ENCODE data around the gene THRA. TPM values are rescaled to one million over a fixed set of nuclear protein-coding genes. Genes with fewer than 3 reads are reported as not detected.

Gene THRA
- total and polyA plus RNA-seq, 2 donors from 2014 or later, result 40.8 to 63.9 TPM

DNA sequence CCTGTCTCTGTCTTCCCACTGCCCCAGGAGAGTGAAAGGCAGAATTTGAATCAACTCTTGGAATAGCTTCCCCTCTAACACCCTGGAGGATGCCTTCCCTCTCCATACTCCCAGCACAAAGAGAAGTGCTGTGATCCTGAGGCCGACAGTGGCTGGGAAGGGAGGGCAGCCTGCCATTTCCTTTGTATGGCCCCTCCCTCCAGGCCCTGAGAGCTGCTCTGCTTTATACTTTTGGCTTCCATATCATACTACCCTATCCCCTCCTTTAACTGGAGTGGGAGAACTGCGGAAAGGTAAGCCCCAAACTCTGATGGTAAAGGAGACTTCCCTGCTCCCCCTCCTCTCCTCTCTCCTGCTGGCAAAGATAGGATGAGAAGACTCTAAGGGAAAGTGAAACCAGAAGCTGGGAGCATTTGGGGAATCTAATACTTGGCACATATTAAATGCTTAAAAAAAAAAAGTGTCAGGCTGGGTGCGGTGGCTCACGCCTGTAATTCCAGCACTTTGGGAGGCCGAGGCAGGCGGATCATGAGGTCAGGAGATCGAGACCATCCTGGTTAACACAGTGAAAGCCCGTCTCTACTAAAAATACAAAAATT is 4.5 kb upstream of the THRA start:
- peak in 1 of 5 donors; percentile 30 for DNase-seq
- TF ChIP-seq, protein P1, sequence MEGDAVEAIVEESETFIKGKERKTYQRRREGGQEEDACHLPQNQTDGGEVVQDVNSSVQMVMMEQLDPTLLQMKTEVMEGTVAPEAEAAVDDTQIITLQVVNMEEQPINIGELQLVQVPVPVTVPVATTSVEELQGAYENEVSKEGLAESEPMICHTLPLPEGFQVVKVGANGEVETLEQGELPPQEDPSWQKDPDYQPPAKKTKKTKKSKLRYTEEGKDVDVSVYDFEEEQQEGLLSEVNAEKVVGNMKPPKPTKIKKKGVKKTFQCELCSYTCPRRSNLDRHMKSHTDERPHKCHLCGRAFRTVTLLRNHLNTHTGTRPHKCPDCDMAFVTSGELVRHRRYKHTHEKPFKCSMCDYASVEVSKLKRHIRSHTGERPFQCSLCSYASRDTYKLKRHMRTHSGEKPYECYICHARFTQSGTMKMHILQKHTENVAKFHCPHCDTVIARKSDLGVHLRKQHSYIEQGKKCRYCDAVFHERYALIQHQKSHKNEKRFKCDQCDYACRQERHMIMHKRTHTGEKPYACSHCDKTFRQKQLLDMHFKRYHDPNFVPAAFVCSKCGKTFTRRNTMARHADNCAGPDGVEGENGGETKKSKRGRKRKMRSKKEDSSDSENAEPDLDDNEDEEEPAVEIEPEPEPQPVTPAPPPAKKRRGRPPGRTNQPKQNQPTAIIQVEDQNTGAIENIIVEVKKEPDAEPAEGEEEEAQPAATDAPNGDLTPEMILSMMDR (IDR thresholded peaks at IDR 0.05; ENCODE audit: borderline replicate concordance, extremely low read depth, insufficient read depth), result no peak
- intact Hi-C loops (cut with DNase I), result no loop called here
- peaks cover 0 to 16% (median 3%) of the 10 kb centered on the region in 3 donors for H3K4me1 ChIP-seq (ENCODE audit: control insufficient read depth in 2 of 3, insufficient read depth in 2 of 3, low read depth in 1 of 3, low read length in 3 of 3)
- FAIRE-seq, result no peak
- no peak overlapping the region for H3K4me3 ChIP-seq (ENCODE audit: low read length in 3 of 3)
- no peaks in the 10 kb centered on the region for H3K9me3 ChIP-seq (ENCODE audit: control insufficient read depth in 2 of 3, insufficient read depth in 1 of 3, low read length in 3 of 3)
- no peaks in the 10 kb centered on the region for H3K27me3 ChIP-seq (ENCODE audit: control insufficient read depth, insufficient read depth, low read length)
- no peaks in the 10 kb centered on the region for H3K36me3 ChIP-seq (ENCODE audit: control insufficient read depth in 2 of 3, insufficient read depth in 3 of 3, low read length in 3 of 3)
- peak overlapping the region in 1 of 3 donors; percentile 51 for H3K9ac ChIP-seq (ENCODE audit: low read length in 3 of 3)
- H3K27ac ChIP-seq (ENCODE audit: low read depth in 2 of 2, low read length in 2 of 2), result peak overlapping the region; percentile 71 to 87

DNA sequence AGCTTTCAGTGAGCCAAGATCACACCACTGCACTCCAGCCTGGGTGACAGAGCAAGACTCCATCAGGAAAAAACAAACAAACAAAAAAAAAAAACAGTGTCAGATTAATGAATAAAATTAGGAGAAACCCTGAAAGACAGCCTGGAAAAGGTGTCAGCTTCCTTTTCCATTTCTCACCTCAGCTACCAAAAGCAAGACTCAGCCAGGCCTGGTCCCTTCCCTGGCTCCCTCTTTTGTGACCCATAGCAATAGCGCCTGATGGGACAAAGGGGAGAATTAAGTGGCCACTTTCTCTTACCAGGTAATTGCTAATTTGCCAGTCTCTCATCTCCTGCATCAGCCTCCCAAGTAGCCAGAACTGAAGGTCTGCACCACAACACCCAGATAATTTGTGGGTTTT is 3.9 kb upstream of the THRA start:
- Histone ChIP-seq H3K4me3 (ENCODE audit: low read length in 3 of 3) (no peak overlapping the region), H3K27ac (ENCODE audit: low read depth in 2 of 2, low read length in 2 of 2) (peak overlapping the region in 1 of 2 donors; percentile 71), H3K27me3 (ENCODE audit: control insufficient read depth, insufficient read depth, low read length) (no peaks in the 10 kb centered on the region), H3K36me3 (ENCODE audit: control insufficient read depth in 2 of 3, insufficient read depth in 3 of 3, low read length in 3 of 3) (no peaks in the 10 kb centered on the region), H3K9me3 (ENCODE audit: control insufficient read depth in 2 of 3, insufficient read depth in 1 of 3, low read length in 3 of 3) (no peaks in the 10 kb centered on the region), H3K4me1 (ENCODE audit: control insufficient read depth in 2 of 3, insufficient read depth in 2 of 3, low read depth in 1 of 3, low read length in 3 of 3) (peaks cover 0 to 12% (median 1%) of the 10 kb centered on the region in 3 donors), H3K9ac (ENCODE audit: low read length in 3 of 3) (no peak overlapping the region)
- intact Hi-C loops (cut with DNase I), result no loop called here
- no peak for FAIRE-seq
- DNase-seq, result no peak
- TF ChIP-seq, protein P1 (IDR thresholded peaks at IDR 0.05; ENCODE audit: borderline replicate concordance, extremely low read depth, insufficient read depth), result no peak

DNA sequence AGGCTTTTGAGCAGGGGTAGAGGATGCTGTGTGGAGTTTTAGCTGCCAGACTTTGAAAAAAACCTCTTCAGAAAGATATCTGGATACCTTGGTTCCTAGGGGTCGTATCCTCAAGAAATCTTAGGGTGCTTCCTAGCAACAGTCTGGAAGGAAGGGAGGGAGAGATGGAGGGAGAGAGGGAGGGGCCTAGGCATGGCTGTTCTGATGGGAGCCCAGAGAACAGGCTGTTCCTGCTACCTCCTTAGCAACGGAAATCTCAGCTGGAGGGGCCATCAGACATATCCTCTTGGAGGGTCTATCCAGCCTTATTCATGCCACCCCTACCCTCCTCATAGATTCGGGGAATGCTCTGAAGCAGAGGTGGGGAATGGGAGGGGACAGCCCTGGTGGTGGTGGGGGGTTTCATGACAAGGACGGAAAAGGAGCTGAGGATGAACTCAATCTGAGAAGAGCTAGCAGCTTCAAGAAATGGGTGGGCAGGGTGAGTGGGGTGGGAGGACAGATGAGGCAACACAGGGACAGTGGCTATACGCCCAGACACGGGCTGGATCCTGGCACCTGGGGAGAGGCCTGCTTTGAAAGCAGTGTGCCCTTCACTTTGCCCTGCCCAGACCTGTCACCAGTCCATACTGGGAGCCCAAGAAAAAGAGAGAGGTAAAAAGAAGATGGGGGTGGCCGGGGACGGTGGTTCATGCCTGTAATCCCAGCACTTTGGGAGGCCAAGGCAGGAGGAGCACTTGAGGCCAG is 2.9 kb upstream of the THRA start:
- H3K4me3 ChIP-seq (ENCODE audit: low read length in 3 of 3), result no peak overlapping the region
- intact Hi-C loops (cut with DNase I), result no loop called here
- no peak for DNase-seq
- FAIRE-seq, result no peak
- peaks cover 5 to 18% (median 11%) of the 10 kb centered on the region in 3 donors for H3K4me1 ChIP-seq (ENCODE audit: control insufficient read depth in 2 of 3, insufficient read depth in 2 of 3, low read depth in 1 of 3, low read length in 3 of 3)
- no peaks in the 10 kb centered on the region for H3K27me3 ChIP-seq (ENCODE audit: control insufficient read depth, insufficient read depth, low read length)
- H3K9me3 ChIP-seq (ENCODE audit: control insufficient read depth in 2 of 3, insufficient read depth in 1 of 3, low read length in 3 of 3), result no peaks in the 10 kb centered on the region
- no peak overlapping the region for H3K9ac ChIP-seq (ENCODE audit: low read length in 3 of 3)
- TF ChIP-seq, protein P1 (IDR thresholded peaks at IDR 0.05; ENCODE audit: borderline replicate concordance, extremely low read depth, insufficient read depth), result no peak
- H3K36me3 ChIP-seq (ENCODE audit: control insufficient read depth in 2 of 3, insufficient read depth in 3 of 3, low read length in 3 of 3), result no peaks in the 10 kb centered on the region
- no peak overlapping the region for H3K27ac ChIP-seq (ENCODE audit: low read depth in 2 of 2, low read length in 2 of 2)

All from kidney (tissue), 14 donors.